Fibroblast of skin of right biceps (primary cell): ENCODE data around the gene CYBB.
A peak's percentile ranks its signal among the peaks of the same experiment; 100 is the strongest.
"Not testable (repeated sequence)": the region's sequence is repeated elsewhere in the genome, so short reads cannot be mapped to it uniquely, and the experiment has no call there.

Experiments
- DNase-seq: peaks from one replicate; pipeline ENCODE4 v3.0.0-alpha.2; 2013

The CYBB gene

DNA sequence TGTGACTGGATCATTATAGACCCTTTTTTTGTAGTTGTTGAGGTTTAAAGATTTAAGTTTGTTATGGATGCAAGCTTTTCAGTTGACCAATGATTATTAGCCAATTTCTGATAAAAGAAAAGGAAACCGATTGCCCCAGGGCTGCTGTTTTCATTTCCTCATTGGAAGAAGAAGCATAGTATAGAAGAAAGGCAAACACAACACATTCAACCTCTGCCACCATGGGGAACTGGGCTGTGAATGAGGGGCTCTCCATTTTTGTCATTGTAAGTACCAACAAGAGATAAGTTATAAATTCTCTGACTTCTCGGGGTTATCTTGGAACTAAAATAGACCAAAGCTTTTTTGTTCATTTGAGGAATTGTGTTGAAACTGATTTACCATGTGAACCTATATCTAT is at the start of gene CYBB:
Gene CYBB (plus strand): TSS at position 203 of the 400 bp plus-strand sequence. CDS start 19 bp downstream, at position 222.
- DNase-seq = no peak

DNA sequence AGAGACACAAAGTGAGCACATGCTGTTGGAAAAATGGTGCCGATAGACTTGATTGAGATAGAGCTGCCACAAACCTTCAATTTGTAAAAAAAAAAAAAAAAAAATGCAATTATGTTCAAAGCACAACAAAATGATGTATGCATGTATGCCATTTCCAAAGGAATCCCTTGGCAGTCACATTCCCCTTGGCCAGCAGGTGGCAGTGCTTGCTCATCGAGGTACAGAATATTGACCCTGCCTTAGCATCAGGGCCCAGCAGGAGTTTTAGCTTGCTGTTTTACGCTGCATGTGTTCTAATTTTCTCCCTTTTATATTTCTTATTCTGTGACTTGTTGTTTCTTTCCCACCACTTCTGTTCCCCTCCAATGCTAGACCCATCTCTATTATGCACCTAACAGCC is 34.5 kb upstream of the CYBB start:
- DNase-seq = peak; percentile 59

DNA sequence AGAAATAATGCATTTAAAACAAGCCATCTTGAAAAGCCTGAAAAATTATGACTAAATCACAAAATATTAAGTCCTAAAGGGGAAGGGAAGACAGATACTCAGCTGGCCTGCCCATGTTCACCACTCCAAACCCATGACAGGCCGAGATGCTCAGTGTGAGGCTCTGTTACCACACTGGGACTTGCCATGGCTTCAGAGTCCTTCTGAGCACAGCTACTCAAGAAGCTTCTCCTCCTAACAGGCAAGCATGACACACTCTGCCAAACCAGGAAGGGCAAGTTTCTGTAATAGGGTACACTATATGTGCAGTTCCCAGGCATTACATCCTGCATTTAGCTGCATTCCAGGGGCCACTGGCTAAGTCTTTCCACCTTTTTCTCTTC is 34.0 kb upstream of the CYBB start:
- DNase-seq = no peak

DNA sequence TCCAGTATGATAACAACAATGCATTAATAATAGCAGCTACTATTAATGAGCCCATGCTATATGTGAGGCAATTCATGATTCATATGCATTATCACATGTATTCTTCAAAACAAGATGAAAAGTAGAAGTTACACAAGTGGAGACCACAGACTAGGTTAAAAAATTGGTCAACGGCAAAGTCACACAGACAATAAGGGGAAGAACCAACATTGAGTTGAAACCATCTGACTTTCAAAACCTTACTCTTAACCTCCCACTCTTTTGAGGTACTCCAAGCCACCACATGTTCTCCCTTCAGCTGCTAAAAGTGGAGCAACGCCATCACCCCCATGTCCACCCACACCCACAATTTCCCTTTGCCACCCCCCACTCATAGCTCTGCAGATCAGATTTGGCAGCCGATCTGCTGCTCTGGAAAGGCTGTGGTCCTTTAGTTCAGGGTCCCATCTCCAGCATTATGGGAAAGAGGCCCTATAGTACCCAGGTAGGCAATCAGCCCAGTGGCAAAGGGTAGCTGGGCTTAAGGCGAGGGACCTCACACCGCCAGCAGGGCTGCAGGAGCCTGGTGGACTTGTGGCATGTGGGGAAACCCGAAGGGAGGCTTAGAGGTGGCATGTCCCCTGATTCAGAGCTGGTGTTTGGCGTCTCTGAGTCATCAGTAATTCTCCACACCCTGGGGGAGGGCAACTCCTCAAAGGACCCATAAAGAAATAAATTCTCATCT is 33.5 kb upstream of the CYBB start:
- DNase-seq = peak; percentile 3

DNA sequence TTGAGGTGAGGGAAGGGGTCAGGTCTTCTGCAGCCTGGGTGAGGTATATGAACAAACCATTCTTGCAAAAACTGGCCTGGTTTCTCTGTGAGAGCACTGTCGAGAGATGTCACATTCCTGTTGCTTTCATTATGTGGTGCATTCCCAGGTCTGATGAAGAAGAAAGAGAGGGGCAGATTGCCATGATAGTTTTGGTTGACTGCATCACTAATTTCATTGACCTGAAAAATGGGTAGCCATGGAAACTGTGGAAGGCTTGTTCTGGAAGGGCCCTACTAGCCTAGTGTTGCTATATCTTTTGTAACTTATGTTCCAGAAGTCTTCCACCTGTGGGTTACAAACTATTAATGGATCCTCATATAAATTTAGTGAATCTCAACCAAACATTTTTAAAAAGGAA is 32.9 kb upstream of the CYBB start:
- no peak for DNase-seq

DNA sequence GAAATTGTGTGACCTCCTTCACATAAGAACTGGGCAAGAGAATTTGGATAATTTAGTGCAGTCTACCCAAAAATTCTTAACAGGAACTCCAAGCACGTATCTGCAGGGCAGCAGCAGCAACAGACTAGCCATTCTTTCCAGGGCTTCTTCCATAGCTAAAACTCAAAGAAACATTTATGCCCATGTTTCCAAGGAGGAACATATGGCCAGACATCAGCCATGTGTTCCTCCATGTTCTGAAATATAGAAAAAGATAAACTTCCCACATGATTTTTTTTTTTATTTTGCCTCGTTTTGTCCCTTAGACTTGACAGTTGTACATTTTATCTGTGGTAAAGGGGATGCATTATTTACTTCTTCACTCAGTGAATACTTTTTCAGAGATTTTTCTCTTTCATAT is 27.6 kb upstream of the CYBB start:
- no peak for DNase-seq

DNA sequence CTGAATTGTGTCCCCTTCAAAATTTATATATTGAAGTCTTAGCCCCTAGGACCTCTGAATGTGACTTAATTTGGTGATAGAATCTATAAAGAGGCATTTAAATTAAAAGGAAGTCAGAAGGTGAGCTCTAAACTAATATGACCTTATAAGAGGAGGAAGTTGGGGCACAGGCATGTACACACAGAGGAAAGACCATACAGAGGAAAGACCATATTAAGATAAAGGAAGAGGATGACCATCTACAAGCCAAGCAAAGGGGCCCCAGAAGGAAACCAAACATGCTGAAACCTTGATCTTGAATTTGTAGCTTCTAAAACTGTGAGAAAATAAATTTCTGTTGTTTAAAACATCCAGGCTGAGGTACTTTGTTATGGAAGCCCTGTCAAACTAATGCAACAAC is 26.9 kb upstream of the CYBB start:
- DNase-seq = no peak

DNA sequence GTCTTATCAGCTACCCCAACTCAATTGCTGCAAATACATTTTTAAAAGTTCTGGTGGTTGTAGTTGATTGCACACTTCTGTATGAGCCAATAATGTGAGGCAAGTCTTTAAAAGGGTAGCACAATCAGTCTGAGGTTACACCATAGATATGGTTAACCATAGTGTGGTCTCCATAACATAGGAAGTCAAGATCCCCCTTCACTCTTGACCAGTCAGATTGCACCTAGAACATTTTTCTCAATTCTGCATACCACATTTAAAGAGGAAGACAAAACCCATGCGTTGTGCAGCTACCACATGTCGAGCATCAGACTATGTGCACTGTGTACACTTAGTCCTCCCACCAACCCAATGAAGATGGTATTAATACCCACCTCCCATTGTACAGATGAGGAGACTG is 26.5 kb upstream of the CYBB start:
- DNase-seq = no peak

DNA sequence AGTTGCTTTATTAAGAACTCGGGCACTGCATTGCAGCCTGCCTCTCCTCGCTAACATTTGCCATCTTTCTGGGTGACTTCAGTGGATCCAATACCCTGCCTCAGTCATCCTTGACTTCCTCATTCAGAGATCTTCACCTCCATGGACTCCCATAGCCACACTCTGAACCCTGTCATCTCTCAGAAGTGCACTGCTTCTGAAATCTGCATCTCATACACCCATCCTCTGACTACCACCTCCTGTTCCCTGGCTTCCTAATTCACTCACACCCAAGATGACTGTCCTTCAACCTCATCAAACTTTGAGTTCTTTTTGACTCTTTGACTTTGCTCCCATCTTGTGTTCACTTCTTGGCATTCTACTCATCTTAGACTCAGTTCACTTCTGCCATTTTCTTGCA is 25.3 kb upstream of the CYBB start:
- no peak for DNase-seq

DNA sequence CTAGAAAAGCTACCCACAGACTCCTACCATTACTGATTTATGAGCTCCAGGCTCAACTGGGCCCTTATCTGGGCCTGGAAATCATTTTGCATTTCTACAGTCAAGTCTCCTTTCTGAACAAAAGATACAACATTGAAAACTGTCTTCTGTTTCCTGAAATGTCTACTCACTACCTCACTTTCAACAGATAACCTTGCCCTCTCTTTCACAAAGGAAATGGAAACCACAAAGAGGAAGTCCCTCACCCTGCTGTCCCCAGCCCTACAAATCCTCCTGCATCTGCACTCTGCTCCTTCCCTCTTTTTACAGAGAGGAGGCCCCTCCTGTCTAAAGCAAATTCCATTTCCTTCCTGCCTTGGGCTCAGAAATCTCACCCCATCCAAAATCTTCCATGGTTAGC is 24.8 kb upstream of the CYBB start:
- DNase-seq = no peak

DNA sequence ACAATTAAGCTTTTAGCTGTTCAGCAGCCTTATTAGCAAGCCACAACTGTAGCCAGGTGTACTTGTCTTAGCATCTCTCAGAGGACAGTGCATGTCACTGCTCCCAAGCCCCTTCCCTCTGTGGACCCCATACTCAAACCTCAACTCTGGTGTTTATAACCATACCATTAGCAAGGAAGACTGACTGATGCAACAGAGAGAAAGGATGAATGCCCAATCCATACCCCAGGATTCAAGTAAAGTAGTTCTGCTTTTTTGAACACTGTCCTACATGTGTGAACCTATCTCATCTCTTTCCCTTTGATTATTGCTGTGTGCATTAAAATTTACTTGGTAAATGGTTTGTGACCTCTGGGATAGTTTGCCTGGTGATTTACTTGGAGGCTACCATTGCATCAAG is 22.8 kb upstream of the CYBB start:
- no peak for DNase-seq

DNA sequence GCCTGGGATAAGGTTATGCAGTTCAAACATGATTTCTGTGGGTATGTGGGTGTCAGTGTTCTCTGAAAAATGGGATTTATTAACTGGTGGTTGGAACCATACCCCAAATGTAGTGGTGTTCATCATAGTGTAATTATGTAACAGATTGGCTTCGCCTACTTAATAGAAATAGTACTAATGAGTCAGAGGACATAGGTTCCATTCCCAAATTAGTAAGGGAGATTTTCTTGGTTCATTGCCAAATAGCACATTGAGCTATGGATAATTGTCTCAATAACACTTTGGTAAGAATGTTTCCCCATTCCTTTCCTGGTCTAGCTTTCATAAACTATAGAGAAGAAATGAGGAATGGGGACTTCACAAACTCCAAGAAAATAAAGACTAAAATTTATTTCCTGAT is 20.5 kb upstream of the CYBB start:
- DNase-seq = no peak

DNA sequence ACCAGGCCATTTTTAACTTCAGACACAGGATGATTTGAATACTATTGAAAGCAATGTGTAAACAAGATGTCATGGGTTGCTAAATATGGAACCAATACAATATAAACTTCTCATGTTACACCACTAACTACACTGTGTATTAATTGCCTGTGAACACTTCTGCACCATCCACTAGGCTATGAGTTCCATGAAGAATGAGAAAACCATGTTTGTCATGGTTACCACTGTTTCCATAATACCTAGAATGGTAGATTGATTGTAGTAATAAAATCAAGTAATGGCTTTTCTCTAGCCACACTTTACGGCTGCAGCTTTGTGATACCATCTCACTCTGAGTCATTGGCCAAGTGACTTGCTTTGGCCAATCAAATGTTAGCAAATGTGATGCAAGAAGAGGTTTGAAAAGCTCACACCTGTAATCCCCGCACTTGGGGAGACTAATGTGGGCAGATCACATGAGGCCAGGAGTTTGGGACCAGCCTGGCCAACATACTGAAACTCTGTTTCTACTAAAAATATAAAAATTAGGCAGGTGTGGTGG is 19.9 kb upstream of the CYBB start:
- no peak for DNase-seq

DNA sequence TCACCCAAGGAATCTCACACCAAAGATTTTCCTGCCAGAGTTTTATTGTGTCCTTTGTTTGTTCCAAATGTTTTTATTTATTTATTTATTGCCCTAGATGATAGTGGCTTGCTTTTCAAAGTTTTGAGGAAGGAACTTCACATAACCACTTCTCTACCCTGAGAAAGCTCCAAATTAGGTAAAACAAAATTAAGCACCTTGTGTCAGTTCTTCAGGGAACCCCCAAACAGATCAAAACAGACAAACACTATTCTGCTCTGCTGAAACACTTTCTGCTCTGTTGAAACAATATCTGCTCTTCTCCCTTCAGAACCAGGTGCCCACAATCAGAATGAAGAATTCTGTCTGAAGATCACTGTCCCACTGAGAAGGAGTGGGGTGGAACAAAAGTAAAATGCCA is 16.5 kb upstream of the CYBB start:
- DNase-seq = no peak

DNA sequence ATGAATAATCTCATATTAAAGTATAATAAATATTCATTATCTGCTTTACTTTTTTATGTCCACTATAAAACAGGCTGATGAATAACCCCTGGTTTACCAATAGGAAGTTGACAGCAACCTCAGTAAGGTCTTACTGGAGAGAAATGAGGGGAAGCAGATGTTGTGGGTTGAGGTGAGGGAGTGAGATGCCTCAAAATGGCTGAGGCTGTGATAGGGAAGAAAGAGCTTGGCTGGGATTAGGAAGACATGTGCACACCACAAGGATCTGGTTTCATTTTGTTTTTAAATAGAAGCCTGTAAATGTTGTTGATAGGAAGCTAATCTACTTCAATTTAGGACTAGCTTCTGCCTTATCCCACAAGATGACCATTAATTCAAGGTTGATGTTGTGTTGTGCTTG is 14.4 kb upstream of the CYBB start:
- DNase-seq = no peak

DNA sequence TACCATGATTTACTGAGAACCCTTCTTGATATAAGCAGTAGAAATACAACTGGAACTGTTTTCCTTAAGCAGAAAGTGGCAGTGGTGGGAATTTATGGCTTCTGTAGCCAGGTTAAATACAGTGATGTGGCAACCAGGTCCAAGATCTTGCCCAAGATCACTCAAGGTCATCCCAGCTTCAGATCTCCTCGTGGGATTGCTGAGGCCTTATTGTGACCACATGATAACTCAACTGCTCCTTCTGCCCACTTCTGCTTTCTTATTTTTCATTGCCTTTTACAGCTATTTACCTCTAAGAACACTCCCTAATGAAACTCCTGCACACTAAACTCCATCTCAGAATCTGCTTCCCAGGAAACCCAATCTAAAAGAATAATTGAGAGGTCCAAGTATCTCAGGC is 12.4 kb upstream of the CYBB start:
- DNase-seq = no peak

DNA sequence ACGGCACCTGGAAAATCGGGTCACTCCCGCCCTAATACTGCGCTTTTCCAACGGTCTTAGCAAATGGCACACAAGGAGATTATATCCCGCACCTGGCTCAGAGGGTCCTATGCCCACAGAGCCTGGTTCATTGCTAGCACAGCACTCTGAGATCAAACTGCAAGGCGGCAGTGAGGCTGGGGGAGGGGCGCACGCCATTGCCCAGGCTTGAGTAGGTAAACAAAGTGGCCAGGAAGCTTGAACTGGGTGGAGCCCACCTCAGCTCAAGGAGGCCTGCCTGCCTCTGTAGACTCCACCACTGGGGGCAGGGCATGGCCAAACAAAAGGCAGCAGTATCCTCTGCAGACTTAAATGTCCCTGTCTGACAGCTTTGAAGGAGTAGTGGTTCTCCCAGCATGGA is 11.0 kb upstream of the CYBB start:
- not testable (repeated sequence) for DNase-seq

DNA sequence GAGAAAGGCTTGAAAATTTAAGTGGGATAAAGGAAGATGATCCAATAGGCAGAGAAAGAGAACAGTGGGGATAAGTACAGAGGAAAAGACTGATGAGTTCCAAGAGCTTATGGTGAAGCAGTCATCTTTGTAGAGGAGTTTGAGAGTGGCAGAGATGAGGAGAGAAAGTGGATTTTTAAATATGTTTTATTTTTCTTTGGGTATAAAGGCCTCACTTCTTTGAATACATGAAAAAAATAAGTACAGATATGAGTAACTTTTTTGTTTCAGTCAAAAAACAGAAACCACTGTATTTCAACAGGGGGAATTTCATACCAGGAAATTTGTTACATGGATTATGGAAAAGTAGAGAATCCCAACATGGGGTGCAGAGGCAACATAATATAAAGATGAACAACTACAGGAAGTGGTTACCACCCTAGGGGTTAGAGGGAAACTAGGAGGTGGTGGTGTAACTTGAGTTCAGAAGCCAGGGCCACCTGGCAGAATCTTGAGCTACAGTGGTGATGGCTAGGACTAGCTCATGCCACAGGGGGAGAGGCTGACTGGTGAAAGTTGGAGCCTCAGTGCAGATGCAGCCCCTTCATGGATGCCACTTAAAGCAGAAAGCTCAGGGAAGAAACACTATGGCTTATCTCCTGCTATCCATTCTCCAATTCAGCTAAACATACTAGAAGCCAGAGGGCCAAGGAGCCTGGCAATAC is 3.4 kb upstream of the CYBB start:
- DNase-seq = no peak

DNA sequence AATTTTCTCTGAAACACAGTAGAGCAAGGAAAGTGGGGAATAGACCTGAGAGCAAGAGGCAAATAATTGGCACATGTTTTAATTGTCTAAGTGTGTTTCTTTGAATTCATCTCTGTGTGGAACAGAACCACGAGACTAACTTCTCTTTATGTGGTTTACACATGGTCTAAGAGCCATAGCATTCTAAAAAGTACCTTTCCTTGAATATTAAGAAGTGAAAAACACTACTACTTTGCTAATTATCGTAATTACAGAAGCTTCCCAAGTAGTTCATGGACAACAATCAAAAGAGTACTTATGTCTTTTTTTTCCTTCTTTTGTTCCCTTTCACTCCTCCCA is 2.9 kb upstream of the CYBB start:
- DNase-seq = no peak

DNA sequence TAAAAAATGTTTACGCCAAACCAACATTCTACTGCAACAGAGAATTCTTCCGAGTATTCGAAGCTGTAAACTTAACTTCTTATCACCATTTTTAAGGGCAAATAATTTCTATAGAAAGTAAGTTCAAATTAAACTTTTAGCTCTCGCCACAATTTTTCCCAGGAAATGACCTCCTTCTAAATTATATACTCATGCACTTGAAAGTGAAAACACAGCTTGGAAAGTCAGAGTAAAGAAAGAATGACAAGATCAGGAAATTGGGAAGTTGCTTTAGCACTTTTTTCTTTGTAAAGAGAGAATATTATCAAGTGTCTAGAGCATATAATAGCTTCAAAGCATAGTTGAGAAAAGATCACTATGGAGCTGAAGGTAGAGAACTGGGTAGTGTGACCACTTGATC is 1.2 kb downstream of the CYBB start:
- no peak for DNase-seq

DNA sequence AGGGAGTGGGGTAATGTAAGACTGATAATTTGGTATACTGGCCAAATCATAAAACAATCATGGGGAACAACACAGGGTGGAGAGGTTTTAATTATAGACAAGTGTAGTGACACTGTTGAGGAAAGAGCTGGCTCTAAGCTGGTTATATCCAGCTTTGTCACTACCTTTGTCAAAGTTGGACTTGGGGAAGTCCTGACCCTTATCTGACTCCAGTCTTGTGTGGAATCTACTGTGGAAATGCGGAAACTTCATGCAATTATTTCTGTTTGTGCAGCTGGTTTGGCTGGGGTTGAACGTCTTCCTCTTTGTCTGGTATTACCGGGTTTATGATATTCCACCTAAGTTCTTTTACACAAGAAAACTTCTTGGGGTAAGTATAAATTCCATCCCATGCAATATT is 2.0 kb downstream of the CYBB start:
- DNase-seq = no peak

DNA sequence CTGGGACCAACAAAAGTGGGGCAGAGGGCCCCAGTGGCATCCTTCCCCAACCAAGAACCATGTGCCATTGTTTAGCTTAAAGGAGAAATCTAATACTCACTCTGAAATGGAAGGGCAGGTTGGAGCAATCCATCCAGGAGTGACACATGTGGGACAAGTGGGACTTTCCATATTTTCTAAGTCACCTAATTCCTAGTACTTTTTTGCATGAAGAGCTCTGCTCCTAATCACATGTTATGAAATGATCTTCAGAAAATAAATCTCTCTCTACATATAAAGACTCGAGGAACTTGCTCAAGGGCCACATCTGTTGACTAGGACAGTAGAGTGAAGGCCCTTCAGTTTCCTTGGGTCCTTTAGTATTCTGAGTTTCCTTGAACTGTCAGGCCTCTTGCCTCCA is 2.5 kb downstream of the CYBB start:
- no peak for DNase-seq

DNA sequence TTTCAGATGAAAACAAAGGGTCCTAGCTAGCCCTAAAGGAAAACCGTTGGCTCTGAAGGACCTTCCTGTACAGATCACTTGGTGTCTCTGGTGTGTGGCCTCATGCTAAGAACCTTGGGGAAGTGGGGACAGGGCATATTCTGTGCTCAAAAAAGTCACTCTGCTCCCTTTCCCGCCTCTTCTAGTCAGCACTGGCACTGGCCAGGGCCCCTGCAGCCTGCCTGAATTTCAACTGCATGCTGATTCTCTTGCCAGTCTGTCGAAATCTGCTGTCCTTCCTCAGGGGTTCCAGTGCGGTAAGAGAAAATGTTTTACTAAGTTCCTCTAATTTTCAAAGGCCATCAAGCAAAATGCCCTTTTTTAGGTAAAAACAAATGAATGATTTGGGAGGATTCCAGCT is 3.4 kb downstream of the CYBB start:
- no peak for DNase-seq

DNA sequence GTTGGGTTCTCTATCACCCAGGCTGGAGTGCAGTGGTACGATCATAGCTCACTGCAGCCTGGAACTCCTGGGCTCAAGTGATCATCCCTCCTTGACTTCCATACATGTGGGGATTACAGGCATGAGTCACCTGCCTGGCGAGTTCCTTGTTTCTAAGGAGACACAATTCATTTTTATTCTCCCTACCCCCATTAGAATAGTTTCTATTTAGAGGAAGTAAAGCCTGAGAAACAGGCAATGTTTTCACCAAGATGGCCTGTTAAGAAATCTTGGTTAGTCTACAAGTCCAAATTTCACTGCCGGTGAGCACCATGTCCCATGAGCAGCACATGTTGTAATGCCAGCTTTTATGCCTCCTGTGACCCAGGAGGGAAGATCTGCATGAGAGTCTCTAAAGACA is 5.7 kb downstream of the CYBB start:
- peak; percentile 9 for DNase-seq
